A549 (cell line): ENCODE measurements around the gene CMIP. TPM values are rescaled to one million over a fixed set of nuclear protein-coding genes. Genes with fewer than 3 reads are reported as not detected.

Source experiments
- ATAC-seq, 2 experiments: fragments of 200-7000 bp in 1 of 2; fragments of >200 bp in 1 of 2; cut with Nextera tagmentation in 1 of 2; cut with Tn5 transposase in 1 of 2; 3 replicates each; pipeline versions ENCODE4 v1.8.0 to v1.9.1; 2018 to 2020; ENCODE audit warnings: mild to moderate bottlenecking in 1 of 2, moderate library complexity in 1 of 2
- CTCF ChIA-PET: fragments of 300-600 bp; sonication (Branson Sonifier 250); formaldehyde crosslinking; extraction: SDS; loops from one replicate; lab custom pipeline; 2021; ENCODE audit warnings: antibody characterized with exemption, inconsistent platforms; lab: Yijun Ruan, JAX
- POLR2A ChIA-PET: fragments of 350-600 bp; formaldehyde crosslinking; extraction: SDS; loops from one replicate; lab custom pipeline; 2021; ENCODE audit warnings: antibody characterized with exemption, inconsistent platforms; lab: Yijun Ruan, JAX
- DNase-seq, 2 experiments: peaks; one replicate each; pipeline versions ENCODE4 v3.0.0 to v3.0.0-alpha.2; 2011 to 2016; ENCODE audit warnings: low read depth in 1 of 2, low spot score in 1 of 2
- FAIRE-seq: peaks from 2 replicates; lab custom pipeline; 2011; peaks lifted over from hg19 to GRCh38; lab: Jason Lieb, UNC
- H3K27ac ChIP-seq, 2 experiments: fragments of >200 bp; sonication (Bioruptor Twin); formaldehyde crosslinking; 3 replicates each; pipeline ENCODE4 v1.5.1; 2016 to 2017
- H3K4me1 ChIP-seq: fragments of >200 bp; sonication (Bioruptor Twin); formaldehyde crosslinking; 3 replicates; pipeline ENCODE4 v1.6.1; 2016
- H3K4me2 ChIP-seq: fragments of >200 bp; sonication (Bioruptor Twin); formaldehyde crosslinking; 3 replicates; pipeline ENCODE4 v1.6.1; 2016
- H3K4me3 ChIP-seq: fragments of >200 bp; sonication (Bioruptor Twin); formaldehyde crosslinking; 3 replicates; pipeline ENCODE4 v1.5.1; 2016
- H3K9me3 ChIP-seq: fragments of >200 bp; sonication (Bioruptor Twin); formaldehyde crosslinking; 3 replicates; pipeline ENCODE4 v1.6.1; 2016
- CBX2 ChIP-seq: fragments of 200-600 bp; sonication (generic); IDR thresholded peaks from 2 replicates; pipeline ENCODE4 v1.6.1; 2016; ENCODE audit warnings: low read depth, mild to moderate bottlenecking, borderline replicate concordance
- CBX8 ChIP-seq: fragments of 200-600 bp; sonication (generic); IDR thresholded peaks from 2 replicates; pipeline ENCODE4 v1.6.1; 2016
- CEBPB ChIP-seq, 2 experiments: fragments of >200 bp in 1 of 2; sonication (Bioruptor Twin) in 1 of 2; formaldehyde crosslinking in 1 of 2; IDR thresholded peaks; 2 replicates each; pipeline ENCODE4 v1.6.1; 2012 to 2016
- CHD4 ChIP-seq: fragments of 200-600 bp; sonication (generic); IDR thresholded peaks from 2 replicates; pipeline ENCODE4 v1.6.1; 2016; ENCODE audit warnings: antibody characterized with exemption, mild to moderate bottlenecking, borderline replicate concordance
- ELK1 ChIP-seq: fragments of 150-350 bp; IDR thresholded peaks from 2 replicates; pipeline ENCODE4 v1.6.1; 2014; ENCODE audit warnings: low read depth, mild to moderate bottlenecking, low read length
- EP300 ChIP-seq, 2 experiments: fragments of >200 bp; sonication (Bioruptor Twin); formaldehyde crosslinking; IDR thresholded peaks; 2 replicates in 1 of 2; 3 replicates in 1 of 2; pipeline ENCODE4 v1.6.1; 2016 to 2017
- GATA3 ChIP-seq: IDR thresholded peaks from 2 replicates; pipeline ENCODE4 v1.6.1; 2012; ENCODE audit warnings: borderline replicate concordance
- HES2 ChIP-seq: fragments of >200 bp; sonication (Bioruptor Twin); formaldehyde crosslinking; IDR thresholded peaks from 2 replicates; pipeline ENCODE4 v1.6.1; 2016
- HOXB5 ChIP-seq: fragments of 250-450 bp; sonication (Bioruptor Pico); IDR thresholded peaks from 2 replicates; pipeline ENCODE4 v1.5.0; 2020; ENCODE audit warnings: mild to moderate bottlenecking, moderate library complexity
- KDM1A ChIP-seq: fragments of 200-600 bp; sonication (generic); IDR thresholded peaks from 2 replicates; pipeline ENCODE4 v1.6.1; 2016; ENCODE audit warnings: low read depth, mild to moderate bottlenecking
- KDM5A ChIP-seq: fragments of 200-600 bp; sonication (generic); IDR thresholded peaks from 2 replicates; pipeline ENCODE4 v1.6.1; 2016; ENCODE audit warnings: antibody characterized with exemption, mild to moderate bottlenecking
- MAFK ChIP-seq: fragments of 450-650 bp; IDR thresholded peaks from 2 replicates; pipeline ENCODE4 v1.6.1; 2014; ENCODE audit not compliant: partially characterized antibody
- MAX ChIP-seq: IDR thresholded peaks from 2 replicates; pipeline ENCODE4 v1.6.1; 2012
- NFE2L2 ChIP-seq: fragments of 150-350 bp; conservative IDR thresholded peaks from 2 replicates; pipeline ENCODE4 v1.6.1; 2014; ENCODE audit warnings: low read length
- NR3C1 ChIP-seq: fragments of >200 bp; sonication (Bioruptor Twin); formaldehyde crosslinking; IDR thresholded peaks from 3 replicates; pipeline ENCODE4 v1.6.1; 2017
- RAD21 ChIP-seq, 2 experiments: fragments of >200 bp in 1 of 2; sonication (Bioruptor Twin) in 1 of 2; formaldehyde crosslinking in 1 of 2; IDR thresholded peaks in 1 of 2; conservative IDR thresholded peaks in 1 of 2; 2 replicates in 1 of 2; 3 replicates in 1 of 2; pipeline ENCODE4 v1.6.1; 2012 to 2018; ENCODE audit warnings: inconsistent platforms in 1 of 2
- TFCP2L1 ChIP-seq: fragments of 250-450 bp; sonication (Bioruptor Pico); IDR thresholded peaks from 2 replicates; pipeline ENCODE4 v1.5.0; 2021; ENCODE audit warnings: mild to moderate bottlenecking
- TP53 ChIP-seq: fragments of 250-450 bp; sonication (Bioruptor Pico); IDR thresholded peaks from 2 replicates; pipeline ENCODE4 v1.5.0; 2021; ENCODE audit warnings: mild to moderate bottlenecking, moderate library complexity
- WGBS: methylation state at CpG from one replicate; pipeline ENCODE4 v1.1.6; 2017; ENCODE audit errors: missing lambda C conversion rate; 5-methylcytosine and 5-hydroxymethylcytosine counted together
- polyA plus RNA-seq, 4 experiments: library from polyadenylated mRNA; depleted of rRNA in 3 of 4; stranded (reverse); fragments of >200 nt; fragmentation: RNase III in 1 of 4; extraction: RNeasy Plus Mini Kit Qiagen cat#74134 plus additional on column Dnase treatment in 1 of 4; gene quantifications; 2 replicates in 3 of 4; 3 replicates in 1 of 4; pipeline ENCODE4 v1.2.3, GENCODE V29; 2011 to 2017
- TF ChIP-seq, protein P1 (sequence below): IDR thresholded peaks from 2 replicates; pipeline ENCODE4 v1.6.1; 2012; ENCODE audit warnings: low read depth, borderline replicate concordance
- TF ChIP-seq, protein P2 (sequence below): fragments of 200-600 bp; sonication (generic); IDR thresholded peaks from 2 replicates; pipeline ENCODE4 v1.6.1; 2016; ENCODE audit warnings: antibody characterized with exemption, mild to moderate bottlenecking, moderate library complexity
- TF ChIP-seq, protein P3 (sequence below): fragments of >200 bp; sonication (Bioruptor Twin); formaldehyde crosslinking; IDR thresholded peaks from 3 replicates; pipeline ENCODE4 v1.6.1; 2016
- TF ChIP-seq, protein P4 (sequence below): fragments of 450-650 bp; IDR thresholded peaks from 2 replicates; pipeline ENCODE4 v1.6.1; 2014; ENCODE audit warnings: antibody characterized with exemption

Gene CMIP
- polyA plus RNA-seq, 2 of the 4 experiments (the other 2 are of a cell fraction): 21.6 to 125 TPM

GRCh38 chr16:81578636-81579413, 134.2 kb downstream of the CMIP start:
- 88% methylated on average over 9 of the region's 9 CpGs for WGBS
- no peak overlapping the region for H3K4me3 ChIP-seq
- FAIRE-seq (no peak), ATAC-seq (no peak), DNase-seq (no peak)
- H3K4me2 ChIP-seq: no peak overlapping the region
- TF ChIP-seq CEBPB (IDR thresholded peaks at IDR 0.05) (no peak), ELK1 (no peak), CBX2 (no peak), HES2 (no peak), NR3C1 (no peak), TFCP2L1 (CRISPR knock-in tag) (no peak), TP53 (CRISPR knock-in tag) (no peak), GATA3 (no peak), CHD4 (no peak)
- TF ChIP-seq, protein P1, sequence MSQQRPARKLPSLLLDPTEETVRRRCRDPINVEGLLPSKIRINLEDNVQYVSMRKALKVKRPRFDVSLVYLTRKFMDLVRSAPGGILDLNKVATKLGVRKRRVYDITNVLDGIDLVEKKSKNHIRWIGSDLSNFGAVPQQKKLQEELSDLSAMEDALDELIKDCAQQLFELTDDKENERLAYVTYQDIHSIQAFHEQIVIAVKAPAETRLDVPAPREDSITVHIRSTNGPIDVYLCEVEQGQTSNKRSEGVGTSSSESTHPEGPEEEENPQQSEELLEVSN: no peak
- H3K4me1 ChIP-seq: peaks cover 70% of the 10 kb centered on the region
- CTCF ChIA-PET: interaction anchor here (0.9 to 2.9 kb wide), 3 partner anchors 11 to 34 kb away, joined by 4 to 10 read pairs (median 4); no protein-coding TSS in a partner anchor
- peak overlapping the region in 1 of 2 experiments; percentile 22; a peak in 2 of 6 replicates for H3K27ac ChIP-seq
- POLR2A ChIA-PET: no interaction called here
- no peaks in the 10 kb centered on the region for H3K9me3 ChIP-seq

GRCh38 chr16:81581107-81581506, 136.5 kb downstream of the CMIP start:
- TF ChIP-seq MAFK (no peak), MAX (0 out of 2 replicates have a peak, but pooled peaks have one; percentile 24), TFCP2L1 (CRISPR knock-in tag) (no peak)
- Histone ChIP-seq H3K4me3 (no peak overlapping the region), H3K9me3 (no peaks in the 10 kb centered on the region), H3K27ac (peak overlapping the region; percentile 91 to 92), H3K4me1 (peaks cover 73% of the 10 kb centered on the region), H3K4me2 (peak overlapping the region; percentile 80; the same call in 2 of the 3 replicates)
- FAIRE-seq (no peak), DNase-seq (no peak), ATAC-seq (no peak)
- ChIA-PET CTCF (interaction anchor here (1.3 kb wide), 1 partner anchor 177 kb away, joined by 3 read pairs; no protein-coding TSS in a partner anchor), POLR2A (no interaction called here)
- 59% methylated on average over 12 of the region's 12 CpGs for WGBS

GRCh38 chr16:81582655-81583441, 138.2 kb downstream of the CMIP start:
- FAIRE-seq (no peak), ATAC-seq (peak; percentile 35 to 44; a peak in 3 of 6 replicates), DNase-seq (peak in 1 of 2 experiments; percentile 58)
- CTCF ChIA-PET: interaction anchor here (0.6 to 1.9 kb wide), 9 partner anchors 8 to 545 kb away, joined by 3 to 7 read pairs (median 3); no protein-coding TSS in a partner anchor
- Histone ChIP-seq H3K4me1 (peaks cover 90% of the 10 kb centered on the region), H3K4me3 (no peak overlapping the region), H3K9me3 (no peaks in the 10 kb centered on the region), H3K27ac (peak overlapping the region; percentile 91 to 92), H3K4me2 (peak overlapping the region; percentile 80)
- POLR2A ChIA-PET: no interaction called here
- 74% methylated on average over 20 of the region's 21 CpGs for WGBS
- TF ChIP-seq KDM1A (no peak), CHD4 (no peak), HOXB5 (CRISPR knock-in tag) (no peak), RAD21 (conservative IDR thresholded peaks at IDR 0.05 in 1 of 2, IDR thresholded peaks at IDR 0.05 in 1 of 2) (peak; percentile 40 to 50; a peak in 4 of 5 replicates), GATA3 (no peak), NFE2L2 (no peak), EP300 (IDR thresholded peaks at IDR 0.05) (no peak), CBX8 (no peak), KDM5A (no peak)
- TF ChIP-seq, protein P2, sequence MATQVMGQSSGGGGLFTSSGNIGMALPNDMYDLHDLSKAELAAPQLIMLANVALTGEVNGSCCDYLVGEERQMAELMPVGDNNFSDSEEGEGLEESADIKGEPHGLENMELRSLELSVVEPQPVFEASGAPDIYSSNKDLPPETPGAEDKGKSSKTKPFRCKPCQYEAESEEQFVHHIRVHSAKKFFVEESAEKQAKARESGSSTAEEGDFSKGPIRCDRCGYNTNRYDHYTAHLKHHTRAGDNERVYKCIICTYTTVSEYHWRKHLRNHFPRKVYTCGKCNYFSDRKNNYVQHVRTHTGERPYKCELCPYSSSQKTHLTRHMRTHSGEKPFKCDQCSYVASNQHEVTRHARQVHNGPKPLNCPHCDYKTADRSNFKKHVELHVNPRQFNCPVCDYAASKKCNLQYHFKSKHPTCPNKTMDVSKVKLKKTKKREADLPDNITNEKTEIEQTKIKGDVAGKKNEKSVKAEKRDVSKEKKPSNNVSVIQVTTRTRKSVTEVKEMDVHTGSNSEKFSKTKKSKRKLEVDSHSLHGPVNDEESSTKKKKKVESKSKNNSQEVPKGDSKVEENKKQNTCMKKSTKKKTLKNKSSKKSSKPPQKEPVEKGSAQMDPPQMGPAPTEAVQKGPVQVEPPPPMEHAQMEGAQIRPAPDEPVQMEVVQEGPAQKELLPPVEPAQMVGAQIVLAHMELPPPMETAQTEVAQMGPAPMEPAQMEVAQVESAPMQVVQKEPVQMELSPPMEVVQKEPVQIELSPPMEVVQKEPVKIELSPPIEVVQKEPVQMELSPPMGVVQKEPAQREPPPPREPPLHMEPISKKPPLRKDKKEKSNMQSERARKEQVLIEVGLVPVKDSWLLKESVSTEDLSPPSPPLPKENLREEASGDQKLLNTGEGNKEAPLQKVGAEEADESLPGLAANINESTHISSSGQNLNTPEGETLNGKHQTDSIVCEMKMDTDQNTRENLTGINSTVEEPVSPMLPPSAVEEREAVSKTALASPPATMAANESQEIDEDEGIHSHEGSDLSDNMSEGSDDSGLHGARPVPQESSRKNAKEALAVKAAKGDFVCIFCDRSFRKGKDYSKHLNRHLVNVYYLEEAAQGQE: no peak
- TF ChIP-seq, protein P3, sequence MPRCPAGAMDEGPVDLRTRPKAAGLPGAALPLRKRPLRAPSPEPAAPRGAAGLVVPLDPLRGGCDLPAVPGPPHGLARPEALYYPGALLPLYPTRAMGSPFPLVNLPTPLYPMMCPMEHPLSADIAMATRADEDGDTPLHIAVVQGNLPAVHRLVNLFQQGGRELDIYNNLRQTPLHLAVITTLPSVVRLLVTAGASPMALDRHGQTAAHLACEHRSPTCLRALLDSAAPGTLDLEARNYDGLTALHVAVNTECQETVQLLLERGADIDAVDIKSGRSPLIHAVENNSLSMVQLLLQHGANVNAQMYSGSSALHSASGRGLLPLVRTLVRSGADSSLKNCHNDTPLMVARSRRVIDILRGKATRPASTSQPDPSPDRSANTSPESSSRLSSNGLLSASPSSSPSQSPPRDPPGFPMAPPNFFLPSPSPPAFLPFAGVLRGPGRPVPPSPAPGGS: no peak
- TF ChIP-seq, protein P4, sequence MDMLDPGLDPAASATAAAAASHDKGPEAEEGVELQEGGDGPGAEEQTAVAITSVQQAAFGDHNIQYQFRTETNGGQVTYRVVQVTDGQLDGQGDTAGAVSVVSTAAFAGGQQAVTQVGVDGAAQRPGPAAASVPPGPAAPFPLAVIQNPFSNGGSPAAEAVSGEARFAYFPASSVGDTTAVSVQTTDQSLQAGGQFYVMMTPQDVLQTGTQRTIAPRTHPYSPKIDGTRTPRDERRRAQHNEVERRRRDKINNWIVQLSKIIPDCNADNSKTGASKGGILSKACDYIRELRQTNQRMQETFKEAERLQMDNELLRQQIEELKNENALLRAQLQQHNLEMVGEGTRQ: no peak
